DOHH2 (cell line): ENCODE measurements around the gene LYVE1.

ENCODE experiments used
- H3F3A ChIP-seq: fragments of 200-600 bp; sonication (generic), shearing (Covaris generic); 2 replicates; pipeline ENCODE4 v1.6.0; 2016; ENCODE audit warnings: antibody characterized with exemption, mild to moderate bottlenecking; ENCODE audit not compliant: control insufficient read depth, insufficient read depth
- H3K27ac ChIP-seq: fragments of 200-600 bp; sonication (generic); 2 replicates; pipeline ENCODE4 v1.5.1; 2014; ENCODE audit warnings: low read depth, mild to moderate bottlenecking, low read length, moderate library complexity
- H3K27me3 ChIP-seq: fragments of 200-600 bp; sonication (generic); 2 replicates; pipeline ENCODE4 v1.6.1; 2014; ENCODE audit warnings: mild to moderate bottlenecking, low read length, mixed read lengths; ENCODE audit not compliant: control insufficient read depth
- H3K36me3 ChIP-seq: fragments of 200-600 bp; sonication (generic); 2 replicates; pipeline ENCODE4 v1.6.1; 2014; ENCODE audit warnings: mild to moderate bottlenecking, low read length, moderate library complexity, mixed read lengths; ENCODE audit not compliant: control insufficient read depth
- H3K4me1 ChIP-seq: fragments of 200-600 bp; sonication (generic); 2 replicates; pipeline ENCODE4 v1.6.1; 2014; ENCODE audit warnings: mild to moderate bottlenecking, low read length, mixed read lengths; ENCODE audit not compliant: control insufficient read depth
- H3K4me2 ChIP-seq: fragments of 200-600 bp; sonication (generic); 2 replicates; pipeline ENCODE4 v1.6.0; 2014; ENCODE audit warnings: mild to moderate bottlenecking, low read length, moderate library complexity
- H3K4me3 ChIP-seq: fragments of 200-600 bp; sonication (generic); 2 replicates; pipeline ENCODE4 v1.5.1; 2014; ENCODE audit warnings: mild to moderate bottlenecking, low read length, mixed read lengths
- H3K79me2 ChIP-seq: fragments of 200-600 bp; sonication (generic); 2 replicates; pipeline ENCODE4 v1.6.1; 2014; ENCODE audit warnings: mild to moderate bottlenecking, low read length, mixed read lengths; ENCODE audit not compliant: control insufficient read depth
- H3K9me2 ChIP-seq: fragments of 200-600 bp; sonication (generic); replicated peaks from 2 replicates; pipeline ENCODE4 v1.6.1; 2014; ENCODE audit warnings: mild to moderate bottlenecking, low read length, mixed read lengths; ENCODE audit not compliant: control insufficient read depth
- H3K9me3 ChIP-seq: fragments of 200-600 bp; sonication (generic); 2 replicates; pipeline ENCODE4 v1.6.1; 2014; ENCODE audit warnings: antibody characterized with exemption, low read length, mixed read lengths; ENCODE audit not compliant: control insufficient read depth, insufficient read depth
- H4K20me1 ChIP-seq: fragments of 200-600 bp; sonication (generic); 2 replicates; pipeline ENCODE4 v1.6.0; 2014; ENCODE audit warnings: low read depth, mild to moderate bottlenecking, antibody characterized with exemption, low read length, moderate library complexity; ENCODE audit not compliant: control insufficient read depth, insufficient read depth
- EZH2phosphoT487 ChIP-seq: fragments of 200-600 bp; sonication (generic); IDR thresholded peaks from 2 replicates; pipeline ENCODE4 v1.6.1; 2017; ENCODE audit warnings: borderline replicate concordance, mild to moderate bottlenecking, antibody characterized with exemption, low read length, moderate library complexity, mixed read lengths
- TF ChIP-seq, protein P1 (sequence below): fragments of 200-600 bp; sonication (generic); IDR thresholded peaks from one replicate; pipeline ENCODE4 v1.5.1; 2014; ENCODE audit warnings: antibody characterized with exemption, mild to moderate bottlenecking, low read depth, low read length; ENCODE audit not compliant: poor library complexity, severe bottlenecking

The LYVE1 gene

DNA sequence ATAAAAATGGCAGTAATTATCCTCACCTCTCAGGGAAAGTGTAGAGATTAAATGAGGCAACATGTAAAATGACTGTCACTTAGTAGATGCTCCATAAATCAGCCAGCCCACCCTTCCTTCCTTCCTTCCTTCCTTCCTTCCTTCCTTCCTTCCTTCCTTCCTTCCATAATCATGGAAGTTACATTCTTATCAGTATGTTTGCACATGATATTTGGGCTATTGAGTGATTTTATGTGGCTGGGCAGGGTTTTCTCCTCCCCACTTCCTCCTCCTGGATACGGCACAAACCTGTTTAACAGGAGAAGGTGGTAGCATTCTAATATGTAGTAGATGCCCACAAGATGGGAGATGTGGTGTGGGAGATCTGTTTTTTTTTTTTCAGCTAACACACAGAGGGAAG, 11.9 kb downstream of the LYVE1 start:
- H3F3A ChIP-seq: no peaks in the 10 kb centered on the region
- H3K4me2 ChIP-seq: no peak overlapping the region
- H3K27me3 ChIP-seq: no peaks in the 10 kb centered on the region
- no peaks in the 10 kb centered on the region for H3K4me1 ChIP-seq
- no peaks in the 10 kb centered on the region for H3K9me3 ChIP-seq
- no peaks in the 10 kb centered on the region for H3K79me2 ChIP-seq
- H3K36me3 ChIP-seq: no peaks in the 10 kb centered on the region
- H3K9me2 ChIP-seq: no peaks in the 10 kb centered on the region
- TF ChIP-seq, protein P1, sequence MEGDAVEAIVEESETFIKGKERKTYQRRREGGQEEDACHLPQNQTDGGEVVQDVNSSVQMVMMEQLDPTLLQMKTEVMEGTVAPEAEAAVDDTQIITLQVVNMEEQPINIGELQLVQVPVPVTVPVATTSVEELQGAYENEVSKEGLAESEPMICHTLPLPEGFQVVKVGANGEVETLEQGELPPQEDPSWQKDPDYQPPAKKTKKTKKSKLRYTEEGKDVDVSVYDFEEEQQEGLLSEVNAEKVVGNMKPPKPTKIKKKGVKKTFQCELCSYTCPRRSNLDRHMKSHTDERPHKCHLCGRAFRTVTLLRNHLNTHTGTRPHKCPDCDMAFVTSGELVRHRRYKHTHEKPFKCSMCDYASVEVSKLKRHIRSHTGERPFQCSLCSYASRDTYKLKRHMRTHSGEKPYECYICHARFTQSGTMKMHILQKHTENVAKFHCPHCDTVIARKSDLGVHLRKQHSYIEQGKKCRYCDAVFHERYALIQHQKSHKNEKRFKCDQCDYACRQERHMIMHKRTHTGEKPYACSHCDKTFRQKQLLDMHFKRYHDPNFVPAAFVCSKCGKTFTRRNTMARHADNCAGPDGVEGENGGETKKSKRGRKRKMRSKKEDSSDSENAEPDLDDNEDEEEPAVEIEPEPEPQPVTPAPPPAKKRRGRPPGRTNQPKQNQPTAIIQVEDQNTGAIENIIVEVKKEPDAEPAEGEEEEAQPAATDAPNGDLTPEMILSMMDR: no peak
- TF ChIP-seq EZH2phosphoT487: no peak
- no peak overlapping the region for H3K4me3 ChIP-seq
- no peak overlapping the region for H3K27ac ChIP-seq
- H4K20me1 ChIP-seq: no peaks in the 10 kb centered on the region

DNA sequence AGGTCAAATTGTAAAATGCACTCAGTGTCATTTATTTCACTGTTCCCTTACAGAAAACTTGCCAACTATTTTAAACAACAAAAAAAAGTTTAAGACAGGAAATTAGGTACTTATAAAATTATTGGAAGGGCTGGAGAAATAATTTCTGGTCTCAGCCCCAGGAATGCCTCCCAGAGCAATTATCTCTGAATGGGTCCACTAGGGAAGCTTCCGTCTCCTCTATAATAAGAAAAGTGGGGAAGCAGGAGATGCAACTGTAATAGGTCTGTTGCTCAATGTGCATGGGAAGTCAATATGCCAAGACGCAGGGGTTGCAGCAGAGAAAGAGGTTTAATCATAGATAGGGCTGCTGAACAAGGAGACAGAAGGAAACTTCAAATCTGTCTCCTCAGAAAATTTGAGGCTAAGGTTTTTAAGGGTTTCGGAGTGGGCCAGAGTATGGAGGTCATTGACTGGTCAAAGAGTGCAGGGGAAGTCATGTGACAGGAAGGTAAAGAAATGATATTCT, 16.6 kb downstream of the LYVE1 start:
- Histone ChIP-seq H3K9me3 (no peaks in the 10 kb centered on the region), H3F3A (no peaks in the 10 kb centered on the region), H3K9me2 (no peaks in the 10 kb centered on the region), H3K4me3 (no peak overlapping the region), H3K36me3 (no peaks in the 10 kb centered on the region), H3K27me3 (no peaks in the 10 kb centered on the region), H3K4me1 (no peaks in the 10 kb centered on the region), H4K20me1 (no peaks in the 10 kb centered on the region), H3K27ac (no peak overlapping the region), H3K4me2 (no peak overlapping the region), H3K79me2 (no peaks in the 10 kb centered on the region)
- TF ChIP-seq, protein P1: no peak
- no peak for TF ChIP-seq EZH2phosphoT487

DNA sequence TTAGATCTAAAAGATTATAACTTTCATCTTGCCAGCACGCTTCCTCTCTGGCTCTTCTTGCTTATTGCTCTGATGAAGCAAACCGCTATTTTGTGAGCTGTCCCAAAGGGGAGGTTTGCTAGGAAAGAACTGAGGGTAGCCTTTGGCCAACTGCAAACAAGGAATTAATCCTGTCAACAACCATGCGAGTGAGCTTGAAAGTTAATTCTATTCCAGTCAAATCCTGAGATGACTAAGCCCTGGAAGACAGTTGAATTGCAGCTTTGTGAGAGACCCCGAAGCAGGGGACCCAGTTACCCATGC, 17.2 kb downstream of the LYVE1 start:
- Histone ChIP-seq H4K20me1 (no peaks in the 10 kb centered on the region), H3K27me3 (no peaks in the 10 kb centered on the region), H3K4me1 (no peaks in the 10 kb centered on the region), H3K4me3 (no peak overlapping the region), H3F3A (no peaks in the 10 kb centered on the region), H3K36me3 (no peaks in the 10 kb centered on the region), H3K79me2 (no peaks in the 10 kb centered on the region), H3K4me2 (no peak overlapping the region), H3K27ac (no peak overlapping the region), H3K9me2 (no peaks in the 10 kb centered on the region), H3K9me3 (no peaks in the 10 kb centered on the region)
- TF ChIP-seq, protein P1: no peak
- TF ChIP-seq EZH2phosphoT487: no peak
